ENCODE measurements around the gene SNX15. TPM values are rescaled to one million over a fixed set of nuclear protein-coding genes. Genes with fewer than 3 reads are reported as not detected.

Gene SNX15
- total RNA-seq, 4 donors from 2014 or later = 11.6 to 36.4 (median 19.2) TPM

DNA sequence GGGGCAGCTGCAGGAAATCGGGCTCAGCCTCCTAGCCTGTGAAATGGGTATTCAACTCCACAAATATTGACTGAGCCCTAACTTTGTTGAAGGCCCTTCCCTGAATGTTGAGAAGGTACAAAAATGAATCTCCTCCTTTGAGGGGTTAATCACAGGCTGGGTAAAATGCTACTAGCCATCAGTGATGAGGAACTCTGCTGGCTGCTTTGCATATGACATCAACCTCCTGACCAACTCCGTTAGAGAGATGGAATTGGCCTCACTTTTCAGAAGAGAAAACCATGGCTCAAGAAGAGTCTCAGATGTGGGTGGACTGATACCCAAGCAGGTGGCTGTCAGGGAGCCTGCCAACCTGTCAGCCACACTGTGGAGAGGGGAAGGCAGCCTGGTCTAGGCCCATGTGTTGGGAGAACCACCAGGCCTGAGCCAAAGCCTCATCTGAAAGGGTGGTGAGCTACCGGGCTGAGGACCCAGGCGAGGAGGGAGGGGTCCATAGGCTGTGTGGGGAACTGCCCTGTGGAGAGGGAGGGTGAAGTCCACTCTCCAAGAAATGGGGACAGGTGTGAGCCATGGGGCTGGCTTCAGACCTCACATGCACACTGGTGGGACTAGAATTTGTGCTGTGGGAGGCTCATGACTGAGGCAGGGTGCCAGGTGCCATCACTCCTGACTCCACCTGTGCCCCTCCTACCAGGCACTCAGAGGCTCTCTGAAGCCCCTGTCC is 44.8 kb downstream of the SNX15 start:
- H3K27me3 ChIP-seq = no peaks in the 10 kb centered on the region
- no peak for TF ChIP-seq POLR2A (IDR thresholded peaks at IDR 0.05)
- TF ChIP-seq, protein P1, sequence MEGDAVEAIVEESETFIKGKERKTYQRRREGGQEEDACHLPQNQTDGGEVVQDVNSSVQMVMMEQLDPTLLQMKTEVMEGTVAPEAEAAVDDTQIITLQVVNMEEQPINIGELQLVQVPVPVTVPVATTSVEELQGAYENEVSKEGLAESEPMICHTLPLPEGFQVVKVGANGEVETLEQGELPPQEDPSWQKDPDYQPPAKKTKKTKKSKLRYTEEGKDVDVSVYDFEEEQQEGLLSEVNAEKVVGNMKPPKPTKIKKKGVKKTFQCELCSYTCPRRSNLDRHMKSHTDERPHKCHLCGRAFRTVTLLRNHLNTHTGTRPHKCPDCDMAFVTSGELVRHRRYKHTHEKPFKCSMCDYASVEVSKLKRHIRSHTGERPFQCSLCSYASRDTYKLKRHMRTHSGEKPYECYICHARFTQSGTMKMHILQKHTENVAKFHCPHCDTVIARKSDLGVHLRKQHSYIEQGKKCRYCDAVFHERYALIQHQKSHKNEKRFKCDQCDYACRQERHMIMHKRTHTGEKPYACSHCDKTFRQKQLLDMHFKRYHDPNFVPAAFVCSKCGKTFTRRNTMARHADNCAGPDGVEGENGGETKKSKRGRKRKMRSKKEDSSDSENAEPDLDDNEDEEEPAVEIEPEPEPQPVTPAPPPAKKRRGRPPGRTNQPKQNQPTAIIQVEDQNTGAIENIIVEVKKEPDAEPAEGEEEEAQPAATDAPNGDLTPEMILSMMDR (IDR thresholded peaks at IDR 0.05) = no peak
- WGBS, 2 donors = 49 to 65% methylated on average over 4 of the region's 4 CpGs
- H3K4me1 ChIP-seq = no peaks in the 10 kb centered on the region
- no peak overlapping the region for H3K27ac ChIP-seq
- no peak overlapping the region for H3K4me3 ChIP-seq (replicated peaks in 1 of 3)
- no peak for DNase-seq
- H3K36me3 ChIP-seq = no peaks in the 10 kb centered on the region
- no peaks in the 10 kb centered on the region for H3K9me3 ChIP-seq
- intact Hi-C loops (cut with DNase I) = no loop called here

DNA sequence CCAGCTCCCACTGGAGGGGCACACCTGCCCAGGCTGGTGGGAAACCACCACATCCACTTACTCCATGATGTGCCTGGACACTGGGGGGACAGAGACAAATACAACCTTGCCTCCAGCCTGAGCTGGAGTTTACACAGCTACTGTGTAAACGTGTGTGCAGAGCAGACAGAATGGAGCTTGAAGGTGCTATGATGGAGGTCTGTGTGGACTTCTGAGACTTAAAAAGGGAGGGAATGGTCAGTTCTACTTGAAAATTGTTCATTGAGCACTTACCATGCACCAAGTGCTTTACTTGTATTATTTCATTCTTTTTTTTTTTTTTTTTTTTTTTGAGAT is 45.4 kb downstream of the SNX15 start:
- no peaks in the 10 kb centered on the region for H3K36me3 ChIP-seq
- no peaks in the 10 kb centered on the region for H3K9me3 ChIP-seq
- H3K27me3 ChIP-seq = no peaks in the 10 kb centered on the region
- H3K4me3 ChIP-seq (replicated peaks in 1 of 3) = no peak overlapping the region
- no peak overlapping the region for H3K27ac ChIP-seq
- intact Hi-C loops (cut with DNase I) = no loop called here
- DNase-seq = no peak
- 52 to 77% methylated on average over 1 of the region's 1 CpG for WGBS, 2 donors
- no peak for TF ChIP-seq POLR2A (IDR thresholded peaks at IDR 0.05)
- TF ChIP-seq, protein P1 (IDR thresholded peaks at IDR 0.05) = no peak
- H3K4me1 ChIP-seq = no peaks in the 10 kb centered on the region

DNA sequence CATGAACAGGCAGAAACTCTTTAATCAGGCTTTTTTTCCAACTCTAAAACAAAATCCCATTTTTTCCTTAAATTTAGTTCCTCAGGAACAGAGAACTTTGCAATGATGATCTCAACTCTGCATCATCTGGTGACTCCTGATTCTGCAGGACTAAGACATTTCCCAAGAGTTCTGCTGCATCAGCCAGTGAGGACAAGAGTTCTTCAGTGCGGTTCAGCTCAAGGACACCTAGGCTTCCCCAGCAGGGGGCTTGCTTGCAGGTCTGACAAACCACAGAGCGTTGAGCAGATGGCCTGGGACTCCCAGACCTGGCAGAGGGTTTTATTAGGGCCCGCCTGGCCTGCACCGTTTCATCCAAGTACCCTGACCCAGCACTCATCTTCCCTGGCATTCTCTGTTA is 50.2 kb downstream of the SNX15 start:
- H3K27ac ChIP-seq = no peak overlapping the region

DNA sequence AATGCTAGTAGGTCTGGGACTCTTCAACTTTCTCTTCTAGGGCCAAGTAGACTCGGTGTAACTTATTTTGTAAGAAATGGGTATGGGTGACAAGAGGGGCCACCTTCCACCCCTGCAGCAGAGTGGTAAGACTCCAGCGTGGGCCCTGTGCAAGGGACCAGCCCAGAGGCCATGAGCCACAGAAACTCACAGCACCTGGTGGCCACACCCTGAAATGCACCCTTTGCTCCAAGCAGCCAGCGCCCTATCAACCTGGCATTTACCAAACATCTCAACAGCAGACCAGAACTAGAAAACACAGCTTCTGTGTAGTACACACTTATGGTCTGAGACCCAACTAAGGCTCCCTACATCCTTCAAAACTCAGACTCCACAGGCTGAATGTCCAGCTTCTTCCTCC is 50.9 kb downstream of the SNX15 start:
- no peaks in the 10 kb centered on the region for H3K4me1 ChIP-seq
- no peaks in the 10 kb centered on the region for H3K36me3 ChIP-seq
- peak; percentile 47 to 50 for DNase-seq
- intact Hi-C loops (cut with DNase I) = no loop called here
- no peak overlapping the region for H3K4me3 ChIP-seq (replicated peaks in 1 of 3)
- no peak overlapping the region for H3K27ac ChIP-seq
- no peak for TF ChIP-seq POLR2A (IDR thresholded peaks at IDR 0.05)
- TF ChIP-seq, protein P1 (IDR thresholded peaks at IDR 0.05) = peak in 5 of 6 experiments; percentile 26 to 54 (median 45)
- no peaks in the 10 kb centered on the region for H3K9me3 ChIP-seq
- WGBS, 2 donors = 68 to 73% methylated on average over 3 of the region's 3 CpGs
- no peaks in the 10 kb centered on the region for H3K27me3 ChIP-seq

More for the DNA sequence above, 50.2 kb downstream of the SNX15 start:
- TF ChIP-seq, protein P1 (IDR thresholded peaks at IDR 0.05) = no peak
- TF ChIP-seq POLR2A (IDR thresholded peaks at IDR 0.05) = no peak
- no peaks in the 10 kb centered on the region for H3K9me3 ChIP-seq
- H3K4me3 ChIP-seq (replicated peaks in 1 of 3) = no peak overlapping the region
- H3K4me1 ChIP-seq = no peaks in the 10 kb centered on the region
- intact Hi-C loops (cut with DNase I) = no loop called here
- DNase-seq = no peak
- H3K36me3 ChIP-seq = no peaks in the 10 kb centered on the region
- 71 to 81% methylated on average over 4 of the region's 4 CpGs for WGBS, 2 donors
- H3K27me3 ChIP-seq = no peaks in the 10 kb centered on the region

DNA sequence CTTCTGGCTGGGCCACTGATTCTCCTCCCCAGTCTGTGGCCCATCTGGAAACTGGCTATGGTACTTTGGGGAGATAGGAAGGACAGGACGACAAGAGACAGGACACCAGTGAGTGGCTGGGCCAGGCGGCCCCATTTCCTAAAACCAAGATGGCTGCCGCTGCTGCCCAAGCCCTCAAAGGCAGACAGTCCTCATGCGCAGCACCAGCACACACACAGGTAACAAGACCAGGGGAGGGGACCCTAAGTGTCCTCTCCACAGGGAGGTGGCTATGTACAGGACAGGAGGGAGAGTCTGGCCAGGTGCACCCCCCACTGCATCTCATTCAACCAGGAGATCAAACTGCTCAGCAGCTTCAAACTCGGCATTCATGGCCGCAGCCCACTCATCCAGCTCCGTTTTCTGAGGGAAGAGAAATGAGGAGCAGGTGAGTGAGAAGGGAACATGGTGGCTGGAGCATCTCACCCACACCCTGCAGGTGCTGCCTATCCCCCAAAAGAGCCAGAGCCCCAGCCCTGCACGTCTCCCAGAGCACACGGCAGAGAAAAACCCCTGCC is 51.6 kb downstream of the SNX15 start:
- Histone ChIP-seq H3K36me3 (no peaks in the 10 kb centered on the region), H3K9me3 (no peaks in the 10 kb centered on the region), H3K4me3 (replicated peaks in 1 of 3) (no peak overlapping the region), H3K4me1 (peaks cover 0 to 5% of the 10 kb centered on the region in 2 donors), H3K27ac (no peak overlapping the region), H3K27me3 (no peaks in the 10 kb centered on the region)
- 92 to 98% methylated on average over 8 to 9 of the region's 9 CpGs for WGBS, 2 donors
- intact Hi-C loops (cut with DNase I) = no loop called here
- DNase-seq = no peak
- TF ChIP-seq, protein P1 (IDR thresholded peaks at IDR 0.05) = no peak
- TF ChIP-seq POLR2A (IDR thresholded peaks at IDR 0.05) = no peak
